Measurements from ENCODE around the gene CD79B. TPM values are rescaled to one million over a fixed set of nuclear protein-coding genes. Genes with fewer than 3 reads are reported as not detected.

CD79B gene
- total RNA-seq, 1 donor from 2014 or later: 3.4 TPM

DNA sequence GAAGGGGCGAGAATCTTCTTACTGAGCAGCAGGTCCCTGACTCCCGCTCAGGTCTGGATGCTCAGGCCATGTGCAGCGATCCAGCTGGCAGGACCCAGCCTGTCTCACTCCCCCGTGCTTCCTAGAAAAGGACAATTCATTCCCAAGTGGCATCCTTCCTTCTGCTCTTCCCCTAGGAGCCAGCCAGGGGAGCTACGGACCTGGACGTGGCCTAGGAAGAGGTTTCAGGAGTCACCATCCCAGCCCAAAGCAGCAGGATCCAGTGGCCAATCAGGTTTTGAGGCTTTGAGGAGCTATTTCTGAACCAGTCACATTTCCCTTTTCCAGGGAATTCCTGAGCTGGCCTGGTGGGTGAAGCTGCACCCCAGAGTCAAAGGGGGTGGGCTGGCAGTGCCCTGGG lies 7.8 kb upstream of the CD79B start:
- no peak overlapping the region for H3K27ac Mint-ChIP-seq (ENCODE audit: unreplicated experiment)
- TF ChIP-seq, protein P1, sequence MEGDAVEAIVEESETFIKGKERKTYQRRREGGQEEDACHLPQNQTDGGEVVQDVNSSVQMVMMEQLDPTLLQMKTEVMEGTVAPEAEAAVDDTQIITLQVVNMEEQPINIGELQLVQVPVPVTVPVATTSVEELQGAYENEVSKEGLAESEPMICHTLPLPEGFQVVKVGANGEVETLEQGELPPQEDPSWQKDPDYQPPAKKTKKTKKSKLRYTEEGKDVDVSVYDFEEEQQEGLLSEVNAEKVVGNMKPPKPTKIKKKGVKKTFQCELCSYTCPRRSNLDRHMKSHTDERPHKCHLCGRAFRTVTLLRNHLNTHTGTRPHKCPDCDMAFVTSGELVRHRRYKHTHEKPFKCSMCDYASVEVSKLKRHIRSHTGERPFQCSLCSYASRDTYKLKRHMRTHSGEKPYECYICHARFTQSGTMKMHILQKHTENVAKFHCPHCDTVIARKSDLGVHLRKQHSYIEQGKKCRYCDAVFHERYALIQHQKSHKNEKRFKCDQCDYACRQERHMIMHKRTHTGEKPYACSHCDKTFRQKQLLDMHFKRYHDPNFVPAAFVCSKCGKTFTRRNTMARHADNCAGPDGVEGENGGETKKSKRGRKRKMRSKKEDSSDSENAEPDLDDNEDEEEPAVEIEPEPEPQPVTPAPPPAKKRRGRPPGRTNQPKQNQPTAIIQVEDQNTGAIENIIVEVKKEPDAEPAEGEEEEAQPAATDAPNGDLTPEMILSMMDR (IDR thresholded peaks at IDR 0.05; ENCODE audit: unreplicated experiment): no peak
- no peak for DNase-seq (ENCODE audit: low spot score)

DNA sequence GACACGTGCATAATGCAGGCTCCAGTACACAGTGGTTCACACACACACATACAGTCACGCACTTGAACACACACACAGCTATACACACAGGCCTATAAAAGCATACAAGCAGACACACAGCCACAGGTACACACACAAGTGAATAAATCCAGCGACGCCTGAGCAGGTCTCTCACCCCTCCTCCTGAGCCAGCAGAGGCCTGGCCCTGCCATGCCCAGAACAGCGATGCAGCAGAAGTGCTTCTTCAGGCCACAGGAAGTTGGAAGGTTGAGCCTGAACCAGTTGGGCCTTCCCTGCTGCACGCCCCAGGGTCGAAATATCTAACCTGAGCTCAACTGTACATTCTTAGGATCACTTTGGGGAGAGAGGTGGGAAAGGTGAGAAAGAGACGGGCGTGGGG lies 7.3 kb upstream of the CD79B start:
- Mint-ChIP-seq H3K9me3 (ENCODE audit: unreplicated experiment) (peaks cover 3% of the 10 kb centered on the region), H3K4me3 (ENCODE audit: unreplicated experiment) (no peak overlapping the region), H3K27ac (ENCODE audit: unreplicated experiment) (peak overlapping the region; percentile 13), H3K36me3 (ENCODE audit: low read depth, unreplicated experiment) (peaks cover 6% of the 10 kb centered on the region), H3K27me3 (ENCODE audit: unreplicated experiment) (peaks cover 20% of the 10 kb centered on the region), H3K4me1 (ENCODE audit: unreplicated experiment) (peaks cover 12% of the 10 kb centered on the region)
- no peak for DNase-seq (ENCODE audit: low spot score)
- TF ChIP-seq, protein P1 (IDR thresholded peaks at IDR 0.05; ENCODE audit: unreplicated experiment): no peak

More for the DNA sequence above, 7.8 kb upstream of the CD79B start:
- Mint-ChIP-seq H3K27me3 (ENCODE audit: unreplicated experiment) (peaks cover 20% of the 10 kb centered on the region), H3K4me3 (ENCODE audit: unreplicated experiment) (no peak overlapping the region), H3K9me3 (ENCODE audit: unreplicated experiment) (peaks cover 3% of the 10 kb centered on the region), H3K36me3 (ENCODE audit: low read depth, unreplicated experiment) (peaks cover 6% of the 10 kb centered on the region), H3K4me1 (ENCODE audit: unreplicated experiment) (peaks cover 12% of the 10 kb centered on the region)

DNA sequence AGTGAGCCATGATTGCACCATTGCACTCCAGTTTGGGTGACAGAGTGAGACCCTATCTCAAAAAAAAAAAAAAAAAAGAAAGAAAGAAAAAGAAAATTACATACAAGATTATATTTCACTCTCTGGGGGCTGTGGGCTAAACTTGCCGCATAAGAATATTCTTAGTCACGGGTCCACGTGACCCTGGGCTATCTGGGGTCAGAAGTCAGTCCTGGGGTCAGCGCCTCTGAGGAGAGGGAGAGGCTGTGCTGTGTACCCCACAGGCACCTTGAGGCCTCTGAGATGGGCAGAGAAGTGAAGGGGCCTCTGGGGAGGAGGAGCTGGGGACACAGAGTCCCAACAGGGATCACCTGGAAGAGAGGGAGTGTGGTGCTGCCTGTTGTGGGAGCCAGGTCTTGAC lies 5.8 kb upstream of the CD79B start:
- Mint-ChIP-seq H3K4me3 (ENCODE audit: unreplicated experiment) (no peak overlapping the region), H3K4me1 (ENCODE audit: unreplicated experiment) (peaks cover 12% of the 10 kb centered on the region), H3K27ac (ENCODE audit: unreplicated experiment) (no peak overlapping the region), H3K9me3 (ENCODE audit: unreplicated experiment) (peaks cover 3% of the 10 kb centered on the region), H3K27me3 (ENCODE audit: unreplicated experiment) (peaks cover 20% of the 10 kb centered on the region), H3K36me3 (ENCODE audit: low read depth, unreplicated experiment) (peaks cover 6% of the 10 kb centered on the region)
- TF ChIP-seq, protein P1 (IDR thresholded peaks at IDR 0.05; ENCODE audit: unreplicated experiment): no peak
- DNase-seq (ENCODE audit: low spot score): no peak

DNA sequence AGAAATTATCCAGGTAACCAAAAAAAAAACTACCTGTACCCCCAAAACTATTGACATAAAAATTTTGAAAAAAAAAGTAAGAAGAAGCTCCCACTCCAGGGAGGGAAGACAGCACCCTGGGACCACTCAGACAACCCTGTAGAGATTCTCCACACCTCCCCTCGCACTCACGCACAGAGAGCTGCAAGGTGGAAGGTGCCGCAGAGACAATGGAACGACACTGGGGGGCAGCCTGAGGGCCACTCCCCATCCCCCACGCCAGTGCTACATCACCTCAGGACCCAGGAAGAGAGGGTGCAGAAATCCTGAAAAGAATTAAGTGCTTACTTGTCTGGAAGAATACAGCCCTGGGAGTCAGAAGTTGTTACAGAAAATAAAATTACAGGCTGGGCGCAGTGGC lies 5.2 kb upstream of the CD79B start:
- H3K36me3 Mint-ChIP-seq (ENCODE audit: low read depth, unreplicated experiment): peaks cover 6% of the 10 kb centered on the region
- no peak for DNase-seq (ENCODE audit: low spot score)
- peaks cover 3% of the 10 kb centered on the region for H3K9me3 Mint-ChIP-seq (ENCODE audit: unreplicated experiment)
- TF ChIP-seq, protein P1 (IDR thresholded peaks at IDR 0.05; ENCODE audit: unreplicated experiment): no peak
- H3K4me3 Mint-ChIP-seq (ENCODE audit: unreplicated experiment): no peak overlapping the region
- H3K27me3 Mint-ChIP-seq (ENCODE audit: unreplicated experiment): peaks cover 20% of the 10 kb centered on the region
- peaks cover 12% of the 10 kb centered on the region for H3K4me1 Mint-ChIP-seq (ENCODE audit: unreplicated experiment)
- no peak overlapping the region for H3K27ac Mint-ChIP-seq (ENCODE audit: unreplicated experiment)

DNA sequence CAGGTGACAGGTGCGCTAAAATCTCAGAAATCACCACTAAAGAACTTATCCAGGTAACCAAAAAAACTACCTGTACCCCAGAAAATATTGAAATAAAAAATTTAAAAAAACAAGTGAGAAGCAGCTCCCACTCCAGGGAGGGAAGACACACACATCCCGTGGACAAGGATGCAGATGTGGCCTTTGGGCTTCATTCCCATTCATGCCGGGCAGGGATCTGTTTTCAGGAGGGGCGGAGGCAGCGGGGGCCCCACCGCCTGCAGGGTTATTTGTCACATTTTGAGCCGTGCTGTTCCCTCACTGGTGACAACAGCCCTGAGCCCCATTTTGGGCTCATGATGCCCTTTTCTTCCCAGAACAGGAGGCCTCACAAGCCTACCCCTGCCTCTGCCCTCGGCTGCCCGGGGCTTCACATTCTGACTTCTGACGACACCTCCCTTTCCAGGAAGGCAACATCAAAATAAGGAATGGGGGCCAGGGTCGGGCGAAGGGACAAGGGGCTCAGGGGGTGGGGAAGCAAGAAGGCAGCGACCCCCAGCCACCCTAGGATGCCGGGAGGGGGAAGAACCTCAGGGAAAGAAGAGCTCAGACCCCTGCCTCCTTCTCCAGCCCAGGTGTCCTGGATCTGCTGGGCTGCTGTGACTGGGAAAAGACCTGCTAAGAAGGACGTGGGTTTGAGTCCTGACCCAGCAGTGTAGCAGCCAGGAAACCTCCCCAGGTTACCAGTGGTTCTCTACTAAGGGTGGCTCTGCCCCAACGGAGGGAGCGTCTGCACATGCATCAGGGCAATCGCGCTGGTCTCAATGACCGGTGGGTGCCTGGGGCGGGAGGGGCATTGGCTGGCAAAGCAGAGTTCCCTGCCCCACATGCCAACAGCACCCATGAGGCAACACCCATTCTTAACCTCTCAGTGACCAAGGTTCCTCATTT lies 2.3 kb upstream of the CD79B start:
- no peak overlapping the region for H3K4me3 Mint-ChIP-seq (ENCODE audit: unreplicated experiment)
- no peak for DNase-seq (ENCODE audit: low spot score)
- TF ChIP-seq, protein P1 (IDR thresholded peaks at IDR 0.05; ENCODE audit: unreplicated experiment): no peak
- H3K27me3 Mint-ChIP-seq (ENCODE audit: unreplicated experiment): peaks cover 10% of the 10 kb centered on the region
- H3K36me3 Mint-ChIP-seq (ENCODE audit: low read depth, unreplicated experiment): peaks cover 6% of the 10 kb centered on the region
- H3K27ac Mint-ChIP-seq (ENCODE audit: unreplicated experiment): no peak overlapping the region
- peaks cover 15% of the 10 kb centered on the region for H3K4me1 Mint-ChIP-seq (ENCODE audit: unreplicated experiment)
- H3K9me3 Mint-ChIP-seq (ENCODE audit: unreplicated experiment): peaks cover 2% of the 10 kb centered on the region

Measured in endothelial cell (in vitro differentiated cells).